GM10248 (cell line): ENCODE data around the gene FAP.

Experiments used
- CTCF ChIA-PET: fragments of 300-600 bp; sonication (Branson Sonifier 250); formaldehyde crosslinking; extraction: SDS; loops from one replicate; lab custom pipeline; 2021; ENCODE audit warnings: antibody characterized with exemption; lab: Yijun Ruan, JAX
- POLR2A ChIA-PET: fragments of 350-650 bp; sonication (Branson Sonifier 250); formaldehyde crosslinking; extraction: SDS; loops from one replicate; lab custom pipeline; 2020; ENCODE audit warnings: antibody characterized with exemption; lab: Yijun Ruan, JAX
- DNase-seq: peaks from one replicate; pipeline ENCODE4 v3.0.0; 2012; ENCODE audit errors: extremely low spot score
- TF ChIP-seq, protein P1 (sequence below): IDR thresholded peaks from 2 replicates; pipeline ENCODE4 v1.5.1; 2012; ENCODE audit warnings: mild to moderate bottlenecking, low read depth; ENCODE audit errors: extremely low read depth, missing control alignments, control extremely low read depth

The FAP gene

DNA sequence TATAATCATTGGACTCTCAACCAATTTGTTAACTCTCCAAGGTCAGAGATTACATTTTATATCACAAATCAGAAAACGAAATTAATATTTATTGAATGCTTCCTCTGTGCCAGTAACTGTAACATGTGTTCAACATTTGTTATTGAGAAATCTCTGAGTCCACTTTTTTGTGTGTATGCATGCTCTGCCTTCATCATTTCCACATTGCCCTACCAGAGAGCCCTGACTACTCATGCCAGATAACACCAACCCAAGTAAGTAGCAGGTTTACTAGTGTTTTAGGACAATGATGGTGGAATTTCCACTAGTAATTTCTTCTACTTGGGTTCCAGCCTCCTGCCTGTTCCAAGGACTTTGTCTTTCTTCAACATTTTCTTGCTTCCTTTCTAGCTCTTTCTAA is 14.2 kb upstream of the FAP start:
- TF ChIP-seq, protein P1, sequence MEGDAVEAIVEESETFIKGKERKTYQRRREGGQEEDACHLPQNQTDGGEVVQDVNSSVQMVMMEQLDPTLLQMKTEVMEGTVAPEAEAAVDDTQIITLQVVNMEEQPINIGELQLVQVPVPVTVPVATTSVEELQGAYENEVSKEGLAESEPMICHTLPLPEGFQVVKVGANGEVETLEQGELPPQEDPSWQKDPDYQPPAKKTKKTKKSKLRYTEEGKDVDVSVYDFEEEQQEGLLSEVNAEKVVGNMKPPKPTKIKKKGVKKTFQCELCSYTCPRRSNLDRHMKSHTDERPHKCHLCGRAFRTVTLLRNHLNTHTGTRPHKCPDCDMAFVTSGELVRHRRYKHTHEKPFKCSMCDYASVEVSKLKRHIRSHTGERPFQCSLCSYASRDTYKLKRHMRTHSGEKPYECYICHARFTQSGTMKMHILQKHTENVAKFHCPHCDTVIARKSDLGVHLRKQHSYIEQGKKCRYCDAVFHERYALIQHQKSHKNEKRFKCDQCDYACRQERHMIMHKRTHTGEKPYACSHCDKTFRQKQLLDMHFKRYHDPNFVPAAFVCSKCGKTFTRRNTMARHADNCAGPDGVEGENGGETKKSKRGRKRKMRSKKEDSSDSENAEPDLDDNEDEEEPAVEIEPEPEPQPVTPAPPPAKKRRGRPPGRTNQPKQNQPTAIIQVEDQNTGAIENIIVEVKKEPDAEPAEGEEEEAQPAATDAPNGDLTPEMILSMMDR = no peak
- POLR2A ChIA-PET = no interaction called here
- CTCF ChIA-PET = interaction anchor here (0.8 to 2.0 kb wide), 6 partner anchors 15 to 46 kb away, joined by 3 to 7 read pairs (median 4); no protein-coding TSS in a partner anchor
- DNase-seq = no peak

DNA sequence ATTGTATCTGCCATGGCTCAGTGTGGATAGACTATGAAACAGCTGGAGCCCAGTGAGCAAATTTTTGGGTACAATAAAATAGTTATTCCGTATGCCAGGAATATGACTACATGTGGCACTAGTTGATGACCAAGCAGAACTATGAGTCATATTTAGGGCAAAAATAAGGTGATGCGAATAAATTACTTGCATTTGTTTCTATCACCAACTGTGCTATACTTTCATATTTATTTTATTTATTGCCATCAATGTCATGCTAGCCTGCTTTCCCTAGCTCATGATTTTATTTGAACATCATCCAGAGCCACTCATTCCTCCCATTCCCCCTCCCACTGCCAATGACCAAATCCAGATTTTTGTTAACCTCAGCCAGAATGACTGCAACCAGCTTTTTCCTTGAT is 13.3 kb upstream of the FAP start:
- DNase-seq = no peak
- TF ChIP-seq, protein P1 = no peak
- ChIA-PET POLR2A (no interaction called here), CTCF (interaction anchor here (1.4 to 2.0 kb wide), 4 partner anchors 15 to 103 kb away, joined by 4 to 8 read pairs (median 7); no protein-coding TSS in a partner anchor)

DNA sequence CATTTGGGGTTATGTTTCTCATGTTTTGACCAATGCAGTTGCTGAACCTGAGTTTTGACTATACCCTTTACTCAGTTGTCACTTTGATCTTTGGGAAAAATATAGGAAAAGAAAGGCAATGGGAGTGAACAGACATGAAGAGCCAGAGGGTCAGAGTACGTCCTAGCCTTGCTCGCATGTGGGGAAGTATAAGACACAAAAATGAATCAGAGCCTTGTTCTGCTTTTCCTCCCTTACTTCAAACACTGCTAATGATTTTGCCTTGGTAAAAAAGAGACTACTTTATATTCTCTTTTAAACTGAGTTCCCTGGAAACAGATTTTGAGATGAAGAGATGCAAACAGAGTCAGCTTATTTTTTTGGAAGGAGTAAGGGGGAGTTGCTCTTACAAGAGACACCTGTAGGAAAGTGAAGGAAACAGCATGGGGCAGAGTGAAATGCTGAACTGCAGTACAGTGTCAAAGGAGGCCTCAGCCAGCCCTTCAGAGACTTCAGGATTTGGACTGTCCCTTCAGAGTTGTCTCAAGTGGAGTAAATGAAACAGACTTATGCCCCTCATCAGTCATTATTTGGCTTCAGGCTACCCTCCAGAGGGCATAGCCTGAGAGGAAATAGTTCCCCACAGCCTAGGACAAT is 11.1 kb upstream of the FAP start:
- TF ChIP-seq, protein P1 = no peak
- ChIA-PET POLR2A (no interaction called here), CTCF (interaction anchor here (1.2 to 1.9 kb wide), 3 partner anchors 8 to 44 kb away, joined by 3 to 8 read pairs (median 3); no protein-coding TSS in a partner anchor)
- no peak for DNase-seq

DNA sequence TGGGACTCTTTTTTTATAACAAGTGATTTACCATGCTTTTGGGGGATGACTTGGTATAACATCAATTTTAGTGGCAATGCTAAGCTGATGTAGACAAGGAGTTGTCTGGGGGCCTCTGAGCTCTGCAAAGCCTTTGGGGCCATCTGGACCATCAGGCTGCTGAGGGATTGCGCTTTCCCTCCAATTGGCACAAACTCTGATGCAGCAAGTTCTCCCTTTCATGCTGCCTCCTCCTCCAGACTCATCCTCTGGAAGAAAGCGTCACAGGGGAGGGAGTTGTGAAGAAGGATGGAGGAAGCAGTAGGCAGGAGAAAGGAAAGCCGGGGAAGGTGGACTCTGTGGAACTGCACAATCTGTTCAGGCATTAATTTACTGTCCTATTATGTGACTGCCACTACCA is 10.2 kb upstream of the FAP start:
- CTCF ChIA-PET = interaction anchor here (1.9 to 2.2 kb wide), 2 partner anchors 12 to 31 kb away, joined by 5 to 11 read pairs; partner anchors contain the start of gene FAP
- no peak for DNase-seq

DNA sequence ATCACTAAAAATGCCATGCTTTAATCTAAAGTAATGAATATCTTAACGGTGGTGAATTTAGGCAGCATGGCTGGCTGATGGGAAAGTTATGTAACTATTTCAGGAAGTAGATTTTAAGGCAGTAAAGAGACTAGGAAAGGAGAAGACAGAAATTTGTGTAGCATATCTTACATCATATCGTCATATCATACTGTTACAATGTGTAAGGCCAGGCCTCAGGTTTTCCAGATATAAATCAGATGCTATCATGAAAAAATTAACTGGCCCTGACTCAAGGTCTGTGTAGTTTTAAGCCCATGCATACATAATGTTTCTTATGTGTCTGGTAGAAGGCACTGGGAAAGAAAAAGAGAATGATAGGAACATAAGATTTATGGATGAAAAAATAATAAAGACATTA is 8.9 kb upstream of the FAP start:
- no peak for DNase-seq
- ChIA-PET CTCF (interaction anchor here (1.8 to 2.2 kb wide), 3 partner anchors 11 to 32 kb away, joined by 5 to 11 read pairs (median 8); partner anchors contain the start of gene FAP), POLR2A (no interaction called here)
- TF ChIP-seq, protein P1 = no peak

More for the DNA sequence above, 10.2 kb upstream of the FAP start:
- POLR2A ChIA-PET = no interaction called here
- TF ChIP-seq, protein P1 = no peak

DNA sequence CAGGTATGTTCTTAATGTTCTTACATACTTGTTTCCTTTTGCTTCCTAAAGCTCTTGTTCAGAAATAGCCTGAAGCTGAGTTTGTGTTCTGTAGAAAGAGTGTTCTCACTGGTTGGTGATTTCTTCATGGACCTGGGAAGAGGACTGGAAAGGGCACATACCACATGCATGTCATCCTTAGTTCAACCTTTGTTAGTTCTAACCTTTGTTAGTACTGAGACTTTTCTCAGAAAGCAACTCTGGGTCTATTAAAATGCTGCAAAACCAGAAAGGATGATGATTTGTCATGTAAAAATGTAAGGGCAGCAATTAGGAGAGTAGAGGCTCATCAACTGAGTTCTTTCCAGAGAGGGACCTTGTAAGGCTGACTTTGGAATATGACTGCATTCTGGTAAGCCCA is 2.5 kb upstream of the FAP start:
- TF ChIP-seq, protein P1 = no peak
- no peak for DNase-seq
- ChIA-PET POLR2A (no interaction called here), CTCF (interaction anchor here (0.9 to 1.3 kb wide), 4 partner anchors 9 to 53 kb away, joined by 3 read pairs; no protein-coding TSS in a partner anchor)
